Retina (tissue), 1 donor: ENCODE measurements around the gene TRAF1.

ENCODE experiments used
- DNase-seq: peaks from one replicate; pipeline ENCODE4 v3.0.0-alpha.2; 2016

The TRAF1 gene

DNA sequence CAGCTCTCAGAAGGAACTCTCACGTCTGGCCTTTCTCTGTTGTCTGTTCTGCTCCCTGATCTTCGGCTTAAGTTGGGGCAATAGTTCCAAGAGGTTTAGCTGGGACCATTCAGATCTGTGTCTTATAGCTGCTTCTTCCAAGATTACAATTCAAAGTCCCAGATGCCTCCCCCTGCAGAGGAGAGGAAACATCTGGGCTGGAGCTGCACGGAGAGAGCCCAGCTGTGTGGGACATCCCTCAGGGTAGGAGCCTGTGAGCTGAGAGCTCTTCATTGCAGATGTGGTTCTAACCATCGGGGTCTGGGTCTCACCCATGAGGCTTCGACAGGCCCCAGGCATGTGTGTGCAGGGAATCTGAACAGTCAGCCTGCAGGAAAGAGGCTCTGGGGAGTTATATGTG, 40.6 kb downstream of the TRAF1 start:
- no peak for DNase-seq

DNA sequence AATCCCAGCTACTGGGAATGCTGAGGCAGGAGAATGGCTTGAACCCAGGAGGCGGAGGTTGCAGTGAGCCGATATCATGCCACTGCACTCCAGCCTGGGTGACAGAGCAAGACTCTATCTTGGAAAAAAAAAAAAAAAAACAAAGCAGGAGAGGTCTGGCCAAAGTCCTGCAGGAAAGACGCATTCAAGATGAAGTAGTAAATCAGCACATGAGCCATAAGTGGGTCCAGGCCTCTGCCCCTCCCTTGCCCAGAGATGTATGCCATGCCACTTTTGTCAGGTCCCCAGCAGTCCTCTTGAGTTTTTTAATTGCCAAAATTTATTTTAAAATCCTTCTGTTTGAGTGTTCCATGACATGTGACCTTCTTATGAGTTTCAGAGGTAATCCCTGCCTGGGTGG, 41.1 kb downstream of the TRAF1 start:
- no peak for DNase-seq

DNA sequence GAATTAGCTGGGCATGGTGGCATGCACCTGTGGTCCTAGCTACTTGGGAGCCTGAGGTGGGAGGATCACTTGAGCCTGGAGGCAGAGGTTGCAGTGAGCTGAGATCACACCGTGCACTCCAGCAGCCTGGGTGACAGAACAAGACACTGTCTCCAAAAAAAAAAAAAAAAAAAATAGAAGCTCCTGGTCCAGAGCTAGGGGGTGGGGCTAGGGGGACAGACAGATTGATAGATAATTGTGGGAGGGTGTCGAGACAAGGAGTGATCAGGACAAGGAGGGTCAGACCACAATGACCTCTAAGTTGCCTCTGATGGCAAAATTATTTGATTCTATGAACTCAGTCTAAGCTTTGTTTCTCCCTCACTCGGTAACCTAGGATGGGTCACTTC, 43.0 kb downstream of the TRAF1 start:
- DNase-seq = no peak

DNA sequence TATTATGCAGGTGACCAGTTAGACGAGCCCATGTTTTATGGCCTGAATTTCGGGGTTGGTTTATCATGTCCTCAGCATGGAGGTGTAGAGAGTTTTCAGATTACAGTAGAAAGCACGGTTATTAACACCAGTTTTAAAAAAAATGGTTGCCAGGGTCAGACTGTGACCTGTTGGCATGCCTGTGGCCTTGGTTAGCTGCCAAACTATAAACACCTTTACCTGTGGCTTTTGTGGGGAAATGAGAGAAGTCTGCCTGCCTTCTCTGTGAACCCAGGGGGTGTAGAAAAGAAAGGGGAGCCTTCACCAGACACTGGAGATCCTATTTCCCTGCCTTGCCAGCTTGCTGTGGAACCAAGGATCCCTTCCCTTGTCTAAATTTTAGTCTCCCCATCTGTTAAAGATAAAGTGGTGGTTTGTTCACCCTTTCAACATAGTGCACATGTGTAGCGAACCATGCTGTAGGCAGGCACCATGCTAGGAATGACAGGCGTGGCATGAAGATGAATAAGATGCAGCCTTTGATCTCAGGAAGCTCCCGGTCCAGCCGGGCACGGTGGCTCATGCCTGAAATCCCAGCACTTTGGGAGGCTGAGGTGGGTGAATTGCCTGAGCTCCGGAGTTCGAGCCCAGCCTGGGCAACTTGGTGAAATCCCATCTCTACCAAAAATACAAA, 43.5 kb downstream of the TRAF1 start:
- no peak for DNase-seq

DNA sequence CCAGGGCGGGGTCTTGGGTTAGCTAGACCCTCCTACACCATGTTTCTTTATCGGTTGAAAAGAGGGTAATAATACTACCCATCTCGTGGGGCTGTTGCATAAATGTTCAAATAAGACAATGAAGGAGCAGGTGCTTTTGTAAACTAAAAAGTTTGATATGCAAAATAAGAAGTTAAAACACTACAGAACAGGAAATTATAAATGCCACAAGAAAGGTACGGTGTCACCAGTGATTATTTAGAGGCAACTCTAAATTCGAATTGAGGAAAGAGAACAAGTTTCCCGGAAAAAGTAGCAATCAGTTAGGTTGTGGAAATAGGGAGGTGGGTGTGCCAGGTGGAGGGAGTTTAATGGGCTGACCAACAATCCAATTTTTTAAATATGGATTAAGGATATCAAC, 47.1 kb downstream of the TRAF1 start:
- no peak for DNase-seq

DNA sequence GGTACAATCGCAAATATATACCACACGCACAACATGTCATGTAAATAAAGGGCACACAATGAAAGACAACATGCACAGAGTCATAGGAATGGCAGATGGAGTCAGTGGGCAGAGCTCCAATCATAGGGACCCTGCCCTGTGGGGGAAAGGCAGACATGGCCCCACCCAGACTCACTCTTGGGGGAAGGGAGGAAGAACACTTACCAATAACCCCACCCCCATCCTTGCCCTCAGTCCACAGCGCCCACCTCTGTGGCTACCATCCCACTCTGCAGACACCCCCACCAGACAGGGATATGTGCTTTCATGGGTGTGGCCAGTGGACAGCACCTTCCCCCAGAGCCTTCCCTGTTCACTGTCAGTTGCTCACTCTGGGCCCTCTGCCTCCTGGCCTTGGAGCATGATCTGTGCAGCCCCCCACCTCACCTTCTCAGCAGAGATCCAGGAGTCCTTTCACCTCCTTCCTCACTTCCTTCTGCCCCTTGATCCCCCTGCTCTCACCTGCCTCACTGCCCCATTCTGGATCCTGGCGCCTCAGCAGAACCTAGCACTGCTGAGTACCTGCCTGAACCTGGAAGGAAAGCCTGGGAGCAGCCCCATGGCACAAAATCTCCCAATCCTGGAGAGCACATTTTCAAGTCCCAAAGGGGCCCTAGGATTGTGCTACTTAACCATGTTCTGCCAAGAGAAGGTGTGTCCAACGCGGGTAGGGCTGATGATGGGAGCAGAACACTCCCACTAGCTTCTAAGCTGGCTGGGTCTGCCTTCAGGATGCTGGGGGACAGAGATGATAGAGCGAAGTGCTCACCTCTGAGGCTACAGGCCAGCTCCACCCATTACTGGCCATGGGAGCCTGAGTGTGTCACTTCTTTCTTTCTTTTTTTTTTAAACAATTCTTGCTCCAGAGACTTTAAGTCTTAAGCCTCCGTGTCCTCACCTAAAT, 48.1 kb downstream of the TRAF1 start:
- DNase-seq = no peak

DNA sequence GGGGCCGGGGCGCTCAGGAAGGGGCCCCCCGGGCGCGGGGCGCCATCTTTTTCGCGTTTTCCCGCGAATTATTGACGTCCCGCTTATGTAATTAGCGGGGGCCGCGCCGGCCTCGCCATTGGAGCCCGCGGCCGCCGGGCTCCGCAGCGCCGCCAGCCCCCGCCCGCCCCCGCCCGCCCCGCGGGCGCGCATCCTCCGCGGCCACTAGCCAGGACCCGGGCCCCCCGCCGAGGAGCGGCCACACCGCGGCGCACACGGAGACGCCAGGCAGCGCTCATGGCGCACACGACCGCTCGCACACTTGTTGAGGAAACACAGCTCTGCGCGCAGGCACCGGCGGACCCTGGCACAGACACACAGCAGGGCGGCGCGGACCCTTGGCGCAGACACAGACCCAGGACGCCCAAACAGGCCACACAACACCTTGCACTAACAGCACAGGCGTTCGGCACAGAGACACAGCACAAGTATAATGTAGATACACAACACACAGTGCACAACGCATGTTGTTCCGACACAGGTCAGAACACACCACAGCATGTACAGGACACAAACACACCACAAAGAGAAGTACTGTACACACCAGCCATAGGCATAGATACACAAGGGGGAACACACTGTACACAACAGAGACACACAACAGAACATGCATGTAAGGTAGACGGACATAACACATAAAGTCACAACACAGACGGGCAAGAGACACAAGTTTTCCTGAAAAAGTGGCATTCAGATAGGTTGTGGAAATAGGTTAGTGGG, 49.1 kb downstream of the TRAF1 start:
- DNase-seq = peak; percentile 75

DNA sequence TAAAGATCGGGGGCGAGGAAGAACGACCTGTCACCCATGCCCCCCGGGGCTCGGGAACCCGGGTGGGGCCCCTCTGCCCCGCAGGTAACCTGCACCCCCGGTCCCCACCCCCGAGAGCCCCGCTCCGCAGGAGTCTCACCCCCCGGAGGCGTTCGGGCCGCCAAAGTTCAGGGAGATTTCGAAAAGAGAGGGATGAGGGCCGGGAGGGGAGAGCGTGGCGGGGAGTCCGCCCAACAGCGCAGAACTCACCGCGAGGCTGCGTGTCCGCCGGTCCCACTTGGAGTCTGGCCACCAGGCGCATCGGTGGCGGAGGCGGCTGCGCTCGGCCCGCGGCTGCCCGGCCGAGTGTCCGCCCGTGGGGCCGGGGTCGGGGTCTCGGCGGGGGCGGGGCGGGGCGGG, 49.8 kb downstream of the TRAF1 start, which contains the start of gene PHF19:
Gene PHF19 (minus strand): TSS at position 347 of the 399 bp plus-strand sequence. CDS start 2,447 bp downstream, outside the sequence.
- no peak for DNase-seq

DNA sequence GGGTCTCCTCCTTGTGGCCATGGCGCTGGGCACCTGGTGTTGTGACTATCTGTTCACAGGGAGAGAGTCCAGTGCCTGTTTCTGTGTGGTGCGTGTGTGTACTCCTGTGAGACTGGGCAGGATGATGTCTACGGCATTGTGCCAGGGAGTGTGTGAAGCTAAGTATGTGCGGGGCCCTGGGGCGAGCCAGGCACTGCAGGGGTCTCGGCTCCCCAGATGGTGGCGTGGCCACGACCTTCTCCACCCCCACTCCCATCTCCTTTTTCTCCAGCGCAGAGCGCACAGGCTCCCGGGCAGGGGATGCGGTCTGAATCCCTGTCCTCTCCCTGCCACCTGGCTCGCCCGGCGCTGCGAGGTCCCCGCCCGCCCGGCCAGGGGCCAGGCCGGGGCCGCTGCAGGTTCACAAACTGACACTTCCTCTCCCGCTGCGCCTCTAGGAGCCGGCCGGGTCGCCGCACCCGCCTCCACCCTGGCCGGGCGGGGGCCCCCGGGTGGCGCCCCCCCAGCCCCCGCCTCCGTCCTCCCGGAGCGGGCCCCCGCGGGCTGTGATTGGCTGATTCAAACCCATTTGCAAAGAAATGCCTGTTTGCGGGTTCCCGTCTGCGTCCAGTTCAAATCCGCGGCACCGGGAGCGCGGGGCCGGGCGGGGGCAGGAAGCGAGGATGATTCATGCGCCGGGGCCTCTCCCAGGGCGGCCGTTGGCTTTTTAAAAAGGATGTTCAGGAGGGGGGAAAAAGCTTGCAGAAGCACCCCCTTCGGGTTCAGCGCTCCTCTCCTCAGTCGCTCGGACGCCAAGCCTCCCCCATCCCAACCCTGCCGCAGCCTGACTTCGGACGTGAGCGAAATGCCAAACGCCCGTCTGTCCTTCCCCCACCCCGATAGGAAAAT, 50.4 kb downstream of the TRAF1 start:
- peak; percentile 74 for DNase-seq

DNA sequence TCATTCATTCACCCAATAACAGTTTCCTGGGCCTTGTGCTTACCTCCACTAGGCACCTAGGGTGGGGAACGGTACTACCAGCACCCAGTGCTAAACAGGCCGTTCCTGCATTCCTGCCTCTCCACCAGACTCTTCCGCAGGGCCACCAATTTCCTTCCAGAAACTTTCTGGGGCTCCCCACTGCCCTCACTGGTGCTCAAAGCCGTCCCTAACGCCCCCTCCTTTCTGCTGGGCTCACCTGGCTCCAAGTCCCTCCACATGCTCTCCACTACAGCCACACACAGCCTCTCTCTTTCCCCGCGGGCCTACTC, 51.0 kb downstream of the TRAF1 start:
- DNase-seq = no peak

DNA sequence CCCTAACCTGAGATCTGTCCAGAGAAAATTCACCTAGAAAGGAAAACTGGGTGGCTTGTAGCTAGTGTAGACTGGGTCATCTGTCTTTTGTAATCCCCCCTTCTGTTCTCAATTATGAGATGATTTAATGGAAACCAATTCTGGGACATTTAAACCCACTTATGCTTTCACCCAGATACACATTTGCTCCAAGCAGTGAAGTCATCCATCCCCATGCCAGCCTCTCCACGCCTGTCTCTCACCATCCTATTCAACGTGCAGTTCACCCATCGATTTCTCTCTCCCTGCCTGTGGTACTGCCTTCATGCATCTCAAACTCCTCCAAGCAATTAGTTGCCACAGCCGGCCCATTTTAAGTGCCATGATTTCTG, 51.4 kb downstream of the TRAF1 start:
- no peak for DNase-seq

DNA sequence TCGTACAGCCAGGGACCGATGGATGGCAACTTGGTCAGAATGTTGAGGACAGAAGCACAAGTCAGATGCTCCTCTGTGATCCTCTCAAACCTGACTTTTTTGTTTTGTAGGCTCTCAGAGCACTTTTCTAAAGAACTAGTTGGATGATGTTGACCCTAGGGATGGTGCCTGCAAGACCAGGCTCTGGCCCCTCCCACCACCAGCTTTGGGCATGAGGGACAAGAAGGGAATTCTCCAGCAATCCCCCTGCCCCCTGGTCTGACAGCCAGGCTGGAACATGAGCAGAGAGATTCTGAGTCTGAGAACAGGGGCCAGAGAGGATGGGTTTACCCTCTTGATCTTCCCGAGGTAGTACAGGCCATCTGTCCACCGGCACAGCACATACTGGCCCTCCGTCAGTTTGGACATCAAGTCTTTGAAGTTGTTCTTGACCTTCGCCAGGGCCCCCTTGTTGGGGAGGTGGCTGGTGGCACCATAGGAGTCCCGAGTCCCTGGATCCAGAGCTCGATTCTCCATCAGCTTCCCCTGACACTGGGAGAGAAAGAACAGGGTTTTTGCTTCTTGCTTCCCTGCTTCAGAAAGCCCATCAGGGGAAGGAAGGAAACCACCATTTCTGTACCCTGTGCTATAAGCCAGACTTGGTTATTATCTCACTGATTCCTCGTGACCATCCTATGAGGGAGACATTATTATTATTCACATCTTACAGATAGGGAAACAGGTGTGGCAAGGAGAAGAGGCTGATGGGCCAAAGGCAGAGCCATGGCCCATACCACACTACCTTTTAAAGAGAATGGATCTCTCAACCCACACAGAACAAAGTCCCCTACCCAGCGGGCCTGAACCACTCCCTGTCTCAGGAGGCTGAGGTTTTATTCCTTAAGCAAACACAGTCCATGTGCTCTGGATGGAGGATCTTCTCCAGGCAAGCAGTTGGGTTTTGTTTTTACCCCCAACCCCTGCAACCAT, 52.1 kb downstream of the TRAF1 start:
- no peak for DNase-seq

DNA sequence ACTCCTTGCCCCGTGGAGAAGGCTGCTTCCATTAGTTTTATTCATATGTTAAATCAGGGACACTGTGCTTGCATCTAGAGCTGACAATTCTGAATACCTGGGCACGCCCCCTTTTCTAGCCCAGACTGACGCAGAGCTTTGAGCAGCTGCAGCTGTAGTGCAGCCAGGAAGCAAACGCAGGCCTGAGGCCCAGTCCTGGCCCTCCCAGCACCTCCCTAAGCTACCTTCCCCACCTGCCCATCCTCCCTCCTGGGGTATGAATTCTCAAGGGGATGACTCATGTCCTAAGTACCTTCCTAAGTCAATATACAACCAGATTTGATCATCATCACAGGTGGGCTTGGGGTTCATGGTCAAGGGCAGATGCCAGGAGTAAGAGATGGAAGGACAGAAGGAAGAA, 53.1 kb downstream of the TRAF1 start:
- DNase-seq = no peak

DNA sequence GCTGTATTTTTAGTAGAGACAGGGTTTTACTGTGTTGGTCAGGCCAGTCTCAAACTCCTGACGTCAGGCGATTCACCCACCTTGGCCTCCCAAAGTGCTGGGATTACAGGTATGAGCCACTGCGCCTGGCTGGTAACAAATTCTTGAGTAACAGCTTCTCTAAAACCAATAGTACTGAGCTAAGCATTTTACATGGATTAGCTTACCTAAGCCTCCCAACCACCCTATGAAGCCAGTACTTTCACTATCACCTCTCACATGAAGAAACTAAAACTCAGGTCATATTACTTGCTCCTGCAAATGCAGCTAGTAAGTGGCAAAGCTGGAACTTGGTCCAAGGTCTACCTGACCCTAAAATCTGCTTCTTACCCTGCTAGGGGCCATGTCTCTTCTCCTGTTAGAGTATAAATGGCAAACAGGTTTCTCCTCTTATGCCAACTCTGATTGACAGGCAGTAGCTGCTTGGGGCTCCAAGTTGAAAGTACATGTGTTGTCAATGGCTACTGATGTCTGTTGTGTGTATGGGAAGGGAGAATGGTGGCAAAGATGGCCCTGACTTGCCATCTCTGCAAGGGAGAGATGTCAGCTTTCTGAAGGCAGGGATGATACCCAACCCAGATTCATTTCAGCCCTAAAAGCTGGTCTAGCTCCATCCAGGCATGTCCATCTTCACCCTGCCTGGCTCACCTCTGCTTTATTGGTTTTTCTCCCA, 53.6 kb downstream of the TRAF1 start:
- DNase-seq = no peak

DNA sequence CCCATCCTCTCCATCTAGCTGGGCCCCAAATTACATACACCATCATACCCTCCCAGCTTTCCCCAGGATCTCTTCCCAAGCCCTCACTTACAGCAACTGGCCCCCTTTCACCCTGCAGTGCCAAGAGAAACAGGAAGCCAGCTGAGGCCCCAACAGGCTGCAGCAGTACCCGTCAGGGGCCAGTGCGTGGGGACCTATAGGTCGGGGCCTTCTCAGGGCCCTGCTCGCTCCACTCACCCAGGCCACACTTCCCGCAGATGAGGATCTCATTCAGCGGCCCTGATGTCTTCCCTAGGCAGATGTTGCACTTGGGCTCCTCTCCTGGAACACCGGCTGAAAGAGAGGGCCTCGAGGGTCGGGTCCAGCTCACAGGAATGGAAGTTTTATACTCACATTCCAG, 56.4 kb downstream of the TRAF1 start:
- no peak for DNase-seq

DNA sequence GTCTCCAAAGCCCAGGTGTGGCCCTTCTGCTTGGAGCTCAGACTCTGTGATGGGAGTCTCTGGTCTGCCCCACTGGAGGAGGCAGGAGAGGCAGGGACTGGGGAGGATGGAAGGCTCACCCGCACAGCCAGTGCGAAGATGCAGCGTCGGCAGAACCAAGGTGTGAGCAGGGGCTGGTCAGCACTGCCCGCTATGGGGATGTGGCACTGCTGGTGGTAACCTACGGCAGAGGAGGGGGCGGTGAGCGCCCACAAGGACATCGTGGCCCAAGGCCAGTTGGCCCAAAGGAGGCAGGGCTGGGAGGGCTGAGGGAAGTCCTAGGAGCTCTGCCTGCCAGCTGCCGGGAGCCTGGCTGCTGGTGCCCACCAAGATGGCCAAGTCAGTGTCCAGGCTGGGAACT, 56.9 kb downstream of the TRAF1 start:
- no peak for DNase-seq

DNA sequence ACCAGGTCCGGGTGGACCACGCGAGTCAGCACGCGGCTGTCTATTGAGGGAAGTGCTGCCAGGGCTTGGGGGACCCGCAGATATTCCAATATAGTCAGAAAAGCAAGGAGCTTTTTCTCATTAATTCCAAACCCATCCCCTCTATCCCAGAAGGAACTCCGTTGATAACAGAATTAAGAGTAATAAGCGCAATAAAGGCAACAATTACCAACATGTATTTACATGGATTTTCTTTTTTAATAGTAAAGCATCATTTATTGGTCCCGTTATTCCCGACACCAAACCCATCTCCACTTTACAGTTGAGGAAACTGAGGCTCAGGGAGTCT, 57.3 kb downstream of the TRAF1 start:
- DNase-seq = no peak

DNA sequence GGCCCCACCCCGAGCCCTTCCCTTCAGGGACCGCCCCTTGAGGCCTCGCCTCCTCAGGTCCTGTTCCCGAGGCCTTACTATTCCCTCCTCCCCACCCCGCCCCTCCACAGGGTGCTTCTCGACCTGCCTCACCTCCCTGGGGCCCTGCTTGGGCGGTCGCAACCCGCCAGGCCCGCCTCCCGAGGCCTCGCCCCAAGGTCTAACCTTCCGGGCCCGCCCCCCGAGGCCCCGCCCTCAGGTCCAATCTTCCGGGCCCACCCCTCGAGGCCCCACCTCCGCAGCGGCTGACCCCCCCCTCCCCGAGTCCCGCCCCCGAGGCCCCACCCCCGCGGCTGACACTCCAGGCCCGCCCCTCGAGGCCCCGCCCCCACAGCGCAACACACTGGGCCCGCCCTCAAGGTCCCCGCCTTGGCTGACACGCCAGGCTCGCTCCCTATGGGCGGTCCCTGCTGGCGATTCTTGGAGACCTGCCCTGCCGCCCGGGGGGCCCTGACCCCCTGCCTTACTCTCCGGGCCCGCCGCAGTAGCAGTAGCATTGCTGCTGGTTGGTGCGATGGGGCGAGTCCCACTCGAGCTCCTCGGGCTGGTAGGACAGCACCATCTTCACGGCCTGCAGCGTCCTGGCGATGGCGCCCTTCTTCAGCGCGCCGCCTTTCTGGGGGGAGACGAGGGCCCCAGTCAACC, 57.8 kb downstream of the TRAF1 start:
- DNase-seq = peak; percentile 91

DNA sequence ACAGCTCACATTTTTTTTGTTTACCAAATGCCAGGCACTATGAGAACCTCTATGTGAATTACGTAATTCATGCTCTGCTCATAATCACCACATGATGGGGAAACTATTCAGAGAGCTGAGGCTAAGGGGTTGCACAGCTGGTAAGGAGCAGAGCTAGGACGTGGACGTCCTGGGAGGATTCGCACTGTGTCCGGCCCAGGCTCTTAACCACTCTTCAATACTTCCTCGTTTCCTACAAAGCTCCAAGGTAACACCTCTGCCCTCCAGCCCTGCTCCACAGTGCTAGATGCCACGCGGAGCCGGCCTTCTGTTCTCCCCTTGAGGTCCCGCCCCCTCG, 58.3 kb downstream of the TRAF1 start:
- DNase-seq = no peak

DNA sequence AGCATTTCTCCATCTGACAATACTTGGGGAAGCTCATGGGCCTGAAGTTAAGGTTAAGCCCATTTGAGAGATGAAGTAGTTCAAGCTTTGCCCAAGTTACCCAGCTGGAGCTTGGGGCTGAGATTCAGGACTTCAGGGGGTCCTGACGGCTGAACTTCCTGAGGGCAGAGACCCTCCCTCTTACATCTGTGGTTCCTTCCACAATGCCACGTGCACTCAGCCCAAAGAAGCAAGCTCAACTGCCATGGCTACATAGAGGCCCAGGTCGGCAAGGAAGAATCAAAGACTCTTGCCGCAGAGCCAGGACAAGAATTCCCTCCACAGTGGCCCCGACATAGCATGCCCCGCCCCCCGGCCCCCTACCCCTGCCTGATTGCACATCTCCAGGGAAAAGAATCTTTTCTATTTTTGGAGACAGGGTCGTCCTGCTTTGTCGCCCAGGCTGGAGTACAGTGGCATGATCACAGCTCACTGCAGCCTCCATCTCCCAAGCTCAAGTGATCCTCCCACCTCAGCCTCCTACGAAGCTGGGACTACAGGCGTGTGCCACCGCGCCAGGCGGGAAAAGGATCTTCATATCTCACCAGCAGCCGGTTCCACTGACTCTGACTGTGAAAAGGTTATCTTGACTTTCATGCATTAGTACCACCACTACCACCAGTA, 58.8 kb downstream of the TRAF1 start:
- DNase-seq = no peak
